Astrocyte of the spinal cord (primary cell): Measurements from ENCODE around the gene BCL11A.

Experiments used
- DNase-seq: peaks from one replicate; pipeline ENCODE4 v3.0.0; 2011; ENCODE audit warnings: low read depth, low spot score
- H3K4me3 ChIP-seq: 2 replicates; pipeline ENCODE4 v1.5.1; 2011; ENCODE audit warnings: low read depth, mild to moderate bottlenecking, low read length, moderate library complexity
- in situ Hi-C: cut with HindIII; loops from 2 replicates; pipeline ENCODE4 v1.10.0; 2017; ENCODE audit warnings: low sequenced_read_pairs
- TF ChIP-seq, protein P1 (sequence below): IDR thresholded peaks from 2 replicates; pipeline ENCODE4 v1.5.1; 2012; ENCODE audit warnings: low read depth, mild to moderate bottlenecking, low read length, inconsistent platforms

Gene BCL11A

DNA sequence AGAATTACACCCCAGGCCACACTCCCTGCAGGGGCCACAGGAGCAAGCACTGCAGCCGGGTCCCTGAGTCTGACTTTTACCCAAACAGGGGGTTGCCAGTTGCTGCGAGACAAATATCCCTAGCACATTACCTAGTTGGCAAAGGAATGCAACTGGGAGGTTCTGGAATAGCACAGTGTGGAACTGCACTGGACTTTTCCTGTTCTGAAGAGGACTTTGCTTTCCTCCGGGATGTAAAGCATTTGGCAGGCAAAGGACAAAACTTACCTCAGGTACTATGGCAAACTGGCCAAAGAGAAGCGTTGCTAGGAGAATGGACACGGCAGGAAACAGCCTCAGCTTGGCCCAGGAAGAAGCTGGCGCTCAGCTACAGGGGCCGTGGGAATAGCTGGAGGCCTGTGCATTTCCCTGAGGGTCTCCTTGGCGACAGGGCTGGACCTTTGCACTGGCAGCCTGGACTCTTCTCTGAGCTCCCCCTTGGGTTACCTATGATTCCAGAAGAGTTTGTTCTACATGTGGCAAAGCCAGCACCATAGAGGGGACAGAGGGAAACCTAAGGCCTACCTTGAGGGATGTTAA lies 45.0 kb downstream of the BCL11A start:
- no peak overlapping the region for H3K4me3 ChIP-seq
- in situ Hi-C loops, result no loop called here
- DNase-seq, result no peak
- TF ChIP-seq, protein P1, sequence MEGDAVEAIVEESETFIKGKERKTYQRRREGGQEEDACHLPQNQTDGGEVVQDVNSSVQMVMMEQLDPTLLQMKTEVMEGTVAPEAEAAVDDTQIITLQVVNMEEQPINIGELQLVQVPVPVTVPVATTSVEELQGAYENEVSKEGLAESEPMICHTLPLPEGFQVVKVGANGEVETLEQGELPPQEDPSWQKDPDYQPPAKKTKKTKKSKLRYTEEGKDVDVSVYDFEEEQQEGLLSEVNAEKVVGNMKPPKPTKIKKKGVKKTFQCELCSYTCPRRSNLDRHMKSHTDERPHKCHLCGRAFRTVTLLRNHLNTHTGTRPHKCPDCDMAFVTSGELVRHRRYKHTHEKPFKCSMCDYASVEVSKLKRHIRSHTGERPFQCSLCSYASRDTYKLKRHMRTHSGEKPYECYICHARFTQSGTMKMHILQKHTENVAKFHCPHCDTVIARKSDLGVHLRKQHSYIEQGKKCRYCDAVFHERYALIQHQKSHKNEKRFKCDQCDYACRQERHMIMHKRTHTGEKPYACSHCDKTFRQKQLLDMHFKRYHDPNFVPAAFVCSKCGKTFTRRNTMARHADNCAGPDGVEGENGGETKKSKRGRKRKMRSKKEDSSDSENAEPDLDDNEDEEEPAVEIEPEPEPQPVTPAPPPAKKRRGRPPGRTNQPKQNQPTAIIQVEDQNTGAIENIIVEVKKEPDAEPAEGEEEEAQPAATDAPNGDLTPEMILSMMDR, result no peak

DNA sequence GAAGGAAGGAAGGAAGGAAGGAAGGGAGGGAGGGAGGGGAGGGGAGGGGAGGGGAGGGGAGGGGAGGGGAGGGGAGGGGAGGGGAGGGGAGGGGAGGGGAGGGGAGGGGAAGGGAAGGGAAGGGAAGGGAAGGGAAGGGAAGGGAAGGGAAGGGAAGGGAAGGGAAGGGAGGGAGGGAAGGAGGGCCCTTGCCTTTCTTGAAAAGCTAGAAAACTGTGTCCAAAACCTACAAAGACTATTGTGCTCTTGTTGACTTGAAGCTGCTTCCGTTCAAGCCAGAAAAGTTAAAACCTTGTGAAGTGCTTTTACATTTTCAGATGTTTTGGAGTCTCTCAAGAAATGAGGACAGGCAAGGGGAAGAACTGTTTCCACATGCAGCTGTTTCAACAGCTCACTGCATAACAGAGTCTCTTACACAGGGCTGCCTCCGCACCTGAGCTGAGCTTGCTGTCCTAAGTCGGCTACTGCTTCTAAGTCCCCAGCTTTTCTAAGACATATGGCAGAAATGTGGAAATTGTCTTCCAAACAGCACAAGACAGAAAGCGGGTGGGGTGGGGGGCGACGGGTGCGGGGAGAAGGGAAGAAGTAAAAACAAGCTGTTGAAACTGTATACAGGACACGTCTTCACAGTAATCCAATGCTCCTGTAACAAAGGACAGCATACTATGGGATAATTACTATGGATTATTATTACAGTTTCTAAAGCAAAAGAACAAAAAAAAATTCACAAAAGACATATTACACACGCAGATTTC lies 46.1 kb downstream of the BCL11A start:
- no peak for DNase-seq
- TF ChIP-seq, protein P1, result no peak
- in situ Hi-C loops, result no loop called here
- no peak overlapping the region for H3K4me3 ChIP-seq

DNA sequence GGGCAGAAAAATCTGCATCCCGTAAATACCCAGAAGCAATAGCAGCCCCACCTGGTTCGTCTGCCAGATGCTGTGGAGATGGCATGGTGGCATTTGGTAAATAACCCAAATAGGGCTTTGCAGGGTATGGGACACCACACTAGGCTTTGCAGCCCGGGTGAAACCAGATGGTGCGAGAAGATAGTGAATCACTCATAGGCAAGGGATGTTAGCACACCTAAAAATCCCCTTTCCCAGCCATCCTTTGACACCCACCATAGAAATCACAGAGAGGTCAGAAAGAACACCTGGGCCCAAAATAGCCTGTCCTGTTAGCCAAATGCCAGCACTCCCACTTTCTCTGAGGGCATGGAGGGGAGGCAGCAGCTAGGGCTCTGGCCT lies 47.6 kb downstream of the BCL11A start:
- no peak overlapping the region for H3K4me3 ChIP-seq
- in situ Hi-C loops, result no loop called here
- no peak for DNase-seq
- TF ChIP-seq, protein P1, result no peak

DNA sequence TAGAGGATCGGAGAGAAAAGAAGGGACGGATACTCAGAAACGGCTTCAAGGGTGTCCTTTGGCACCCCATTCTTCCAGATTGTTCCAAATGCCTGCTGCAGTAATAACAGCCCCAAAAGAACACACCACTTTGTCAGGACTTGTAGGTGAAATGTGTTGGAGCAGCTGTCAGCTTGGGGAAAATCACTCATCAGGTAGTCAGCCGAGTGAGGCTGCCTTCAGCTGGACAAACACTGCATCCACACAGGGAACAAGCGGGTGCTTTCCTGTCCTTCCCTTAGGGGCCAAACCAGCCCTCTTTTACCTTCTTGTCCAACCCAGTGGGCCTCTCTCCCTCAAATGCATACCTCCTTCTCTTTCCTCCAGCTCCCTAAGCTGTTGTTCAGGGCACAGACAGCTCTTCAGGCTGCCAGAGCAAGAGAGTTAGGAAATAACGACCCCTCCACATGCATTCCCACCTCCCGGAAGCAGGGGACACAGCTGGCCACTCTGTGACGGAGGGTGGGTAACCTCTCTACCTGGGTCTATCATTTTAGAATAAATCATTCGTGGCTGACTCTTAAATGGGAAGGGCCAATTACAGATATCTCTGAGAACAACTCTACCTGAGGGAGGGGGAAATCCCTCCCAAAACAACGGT lies 48.1 kb downstream of the BCL11A start:
- in situ Hi-C loops, result no loop called here
- TF ChIP-seq, protein P1, result no peak
- H3K4me3 ChIP-seq, result no peak overlapping the region
- no peak for DNase-seq

DNA sequence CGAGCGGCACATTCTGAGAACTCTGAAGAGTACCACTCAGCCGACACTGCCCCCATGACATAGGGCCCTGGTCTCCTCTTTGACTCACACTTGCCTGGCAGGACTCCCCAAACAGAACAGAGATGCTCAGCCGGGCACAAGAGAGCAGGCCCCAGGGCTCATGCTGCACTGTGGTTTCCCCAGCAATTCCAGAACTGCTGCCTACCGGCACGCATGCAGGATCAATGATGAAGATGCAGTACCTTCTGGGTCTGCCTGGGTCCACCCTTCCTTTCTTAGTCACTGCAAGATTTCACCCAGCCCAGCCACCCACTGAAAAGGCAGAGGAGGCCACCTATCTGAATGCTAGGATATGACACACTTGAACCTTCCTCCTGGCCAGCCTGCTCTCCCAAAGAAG lies 49.4 kb downstream of the BCL11A start:
- H3K4me3 ChIP-seq, result no peak overlapping the region
- no peak for DNase-seq
- TF ChIP-seq, protein P1, result no peak
- in situ Hi-C loops, result no loop called here

DNA sequence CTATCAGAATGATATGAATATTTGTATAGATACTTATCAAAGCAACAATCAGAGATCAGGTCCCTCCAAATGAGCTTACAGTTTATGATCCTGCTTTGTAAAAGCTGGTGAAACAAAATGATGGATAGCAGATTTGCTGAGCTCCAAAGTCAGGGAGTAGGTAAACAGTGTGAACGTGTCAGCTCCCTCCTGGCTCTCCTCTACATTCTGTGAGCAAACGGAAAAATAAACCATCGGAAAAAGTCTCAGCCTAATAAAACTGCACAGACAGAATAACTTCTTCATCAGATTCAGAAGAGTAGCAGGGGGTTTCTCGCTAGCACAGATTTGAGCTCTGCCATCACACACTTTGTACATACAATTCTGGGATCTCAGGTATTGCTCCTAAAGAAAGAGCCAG lies 51.3 kb downstream of the BCL11A start:
- in situ Hi-C loops, result no loop called here
- TF ChIP-seq, protein P1, result no peak
- no peak overlapping the region for H3K4me3 ChIP-seq
- DNase-seq, result no peak
